Measurements from ENCODE around the gene IGFBP4.
"Not testable (repeated sequence)": the region's sequence is repeated elsewhere in the genome, so short reads cannot be mapped to it uniquely, and the experiment has no call there.

IGFBP4 gene

DNA sequence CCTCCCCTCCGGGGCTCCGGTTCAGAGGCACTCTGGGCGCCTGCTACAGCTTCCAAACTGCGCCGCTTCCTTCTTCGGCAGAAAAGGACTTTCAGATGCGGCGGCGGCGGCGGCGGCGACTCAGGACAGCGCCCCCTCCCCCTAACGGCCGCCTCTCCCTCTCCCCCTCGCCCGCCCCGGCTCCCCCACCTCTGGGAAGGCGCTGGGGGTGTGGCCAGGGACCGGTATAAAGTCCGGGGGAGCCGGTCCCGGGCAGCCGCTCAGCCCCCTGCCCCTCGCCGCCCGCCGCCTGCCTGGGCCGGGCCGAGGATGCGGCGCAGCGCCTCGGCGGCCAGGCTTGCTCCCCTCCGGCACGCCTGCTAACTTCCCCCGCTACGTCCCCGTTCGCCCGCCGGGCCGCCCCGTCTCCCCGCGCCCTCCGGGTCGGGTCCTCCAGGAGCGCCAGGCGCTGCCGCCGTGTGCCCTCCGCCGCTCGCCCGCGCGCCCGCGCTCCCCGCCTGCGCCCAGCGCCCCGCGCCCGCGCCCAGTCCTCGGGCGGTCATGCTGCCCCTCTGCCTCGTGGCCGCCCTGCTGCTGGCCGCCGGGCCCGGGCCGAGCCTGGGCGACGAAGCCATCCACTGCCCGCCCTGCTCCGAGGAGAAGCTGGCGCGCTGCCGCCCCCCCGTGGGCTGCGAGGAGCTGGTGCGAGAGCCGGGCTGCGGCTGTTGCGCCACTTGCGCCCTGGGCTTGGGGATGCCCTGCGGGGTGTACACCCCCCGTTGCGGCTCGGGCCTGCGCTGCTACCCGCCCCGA, at the start of gene IGFBP4:
TSS of gene IGFBP4 (plus strand) at position 255 of the 792 bp plus-strand sequence. CDS start at position 541, 286 bp downstream.
- TF ChIP-seq, protein P1, sequence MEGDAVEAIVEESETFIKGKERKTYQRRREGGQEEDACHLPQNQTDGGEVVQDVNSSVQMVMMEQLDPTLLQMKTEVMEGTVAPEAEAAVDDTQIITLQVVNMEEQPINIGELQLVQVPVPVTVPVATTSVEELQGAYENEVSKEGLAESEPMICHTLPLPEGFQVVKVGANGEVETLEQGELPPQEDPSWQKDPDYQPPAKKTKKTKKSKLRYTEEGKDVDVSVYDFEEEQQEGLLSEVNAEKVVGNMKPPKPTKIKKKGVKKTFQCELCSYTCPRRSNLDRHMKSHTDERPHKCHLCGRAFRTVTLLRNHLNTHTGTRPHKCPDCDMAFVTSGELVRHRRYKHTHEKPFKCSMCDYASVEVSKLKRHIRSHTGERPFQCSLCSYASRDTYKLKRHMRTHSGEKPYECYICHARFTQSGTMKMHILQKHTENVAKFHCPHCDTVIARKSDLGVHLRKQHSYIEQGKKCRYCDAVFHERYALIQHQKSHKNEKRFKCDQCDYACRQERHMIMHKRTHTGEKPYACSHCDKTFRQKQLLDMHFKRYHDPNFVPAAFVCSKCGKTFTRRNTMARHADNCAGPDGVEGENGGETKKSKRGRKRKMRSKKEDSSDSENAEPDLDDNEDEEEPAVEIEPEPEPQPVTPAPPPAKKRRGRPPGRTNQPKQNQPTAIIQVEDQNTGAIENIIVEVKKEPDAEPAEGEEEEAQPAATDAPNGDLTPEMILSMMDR (IDR thresholded peaks at IDR 0.05; ENCODE audit: extremely low read depth, missing control alignments), result peak; percentile 77
- DNase-seq (ENCODE audit: low spot score), result peak; percentile 90

DNA sequence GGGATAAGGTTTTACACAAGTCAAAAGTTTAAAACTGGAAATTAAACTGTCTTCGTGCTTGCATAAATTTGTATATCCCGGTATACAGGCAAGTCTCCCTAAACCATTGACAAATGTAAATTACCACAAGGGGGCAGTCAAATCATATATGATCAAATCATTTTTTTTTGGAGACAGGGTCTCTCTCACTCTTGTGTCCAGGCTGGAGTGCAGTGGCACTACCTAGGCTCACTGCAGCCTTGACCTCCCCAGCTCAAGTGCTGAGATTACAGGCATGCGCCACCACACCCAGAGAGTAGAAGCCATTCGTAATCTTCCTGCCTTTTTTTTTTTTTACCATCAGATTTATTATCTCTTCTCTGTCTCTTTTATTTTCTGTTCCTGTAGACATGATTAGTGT, 44.1 kb upstream of the IGFBP4 start:
- DNase-seq (ENCODE audit: low spot score), result peak; percentile 21
- TF ChIP-seq, protein P1 (IDR thresholded peaks at IDR 0.05; ENCODE audit: extremely low read depth, missing control alignments), result peak; percentile 14

- DNase-seq (ENCODE audit: low spot score), result no peak
- TF ChIP-seq, protein P1 (IDR thresholded peaks at IDR 0.05; ENCODE audit: extremely low read depth, missing control alignments), result no peak
Observed at GRCh38 chr17:40402668-40403067, 40.6 kb upstream of the IGFBP4 start.

DNA sequence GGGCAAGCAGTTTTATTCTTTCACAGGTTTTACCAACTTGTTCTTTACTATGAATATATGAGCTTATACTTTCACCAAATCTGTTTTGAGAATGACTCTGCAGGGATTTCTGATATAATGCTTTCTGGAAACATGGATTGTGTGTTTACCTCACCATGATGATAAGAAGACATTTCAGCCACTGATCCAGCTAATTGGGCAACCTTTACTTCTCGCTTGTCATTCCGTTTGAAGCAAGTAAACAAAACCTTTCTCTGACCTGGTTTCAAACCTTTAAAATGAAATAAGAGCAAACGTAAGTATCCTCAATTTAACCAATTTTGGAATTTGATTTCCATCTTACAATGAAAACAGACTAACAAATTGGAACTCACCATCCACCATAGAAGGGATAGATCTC, 39.2 kb upstream of the IGFBP4 start:
- DNase-seq (ENCODE audit: low spot score), result no peak
- TF ChIP-seq, protein P1 (IDR thresholded peaks at IDR 0.05; ENCODE audit: extremely low read depth, missing control alignments), result no peak

DNA sequence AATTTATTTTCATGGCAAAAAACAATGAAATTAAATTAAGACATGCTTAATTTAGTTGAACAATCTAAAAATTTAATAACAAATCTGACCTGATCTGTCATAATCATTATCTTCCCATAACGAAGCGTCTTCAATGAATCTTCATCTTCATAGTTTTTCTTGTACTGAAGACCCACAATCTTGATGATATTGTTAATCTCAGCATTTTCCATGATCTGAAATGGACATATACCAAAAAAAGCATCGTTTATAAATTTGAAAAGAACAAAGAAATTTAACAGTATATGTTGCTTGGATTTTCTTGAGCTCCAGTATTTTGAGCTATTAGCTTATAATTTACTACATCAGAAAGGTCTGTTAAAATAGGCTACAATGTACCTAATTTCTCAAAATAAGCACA, 35.8 kb upstream of the IGFBP4 start:
- TF ChIP-seq, protein P1 (IDR thresholded peaks at IDR 0.05; ENCODE audit: extremely low read depth, missing control alignments), result no peak
- DNase-seq (ENCODE audit: low spot score), result no peak

GRCh38 chr17:40409540-40409939, 33.7 kb upstream of the IGFBP4 start:
- not testable (repeated sequence) for DNase-seq (ENCODE audit: low spot score)

GRCh38 chr17:40410082-40410481, 33.2 kb upstream of the IGFBP4 start:
- TF ChIP-seq, protein P1 (IDR thresholded peaks at IDR 0.05; ENCODE audit: extremely low read depth, missing control alignments), result no peak
- no peak for DNase-seq (ENCODE audit: low spot score)

DNA sequence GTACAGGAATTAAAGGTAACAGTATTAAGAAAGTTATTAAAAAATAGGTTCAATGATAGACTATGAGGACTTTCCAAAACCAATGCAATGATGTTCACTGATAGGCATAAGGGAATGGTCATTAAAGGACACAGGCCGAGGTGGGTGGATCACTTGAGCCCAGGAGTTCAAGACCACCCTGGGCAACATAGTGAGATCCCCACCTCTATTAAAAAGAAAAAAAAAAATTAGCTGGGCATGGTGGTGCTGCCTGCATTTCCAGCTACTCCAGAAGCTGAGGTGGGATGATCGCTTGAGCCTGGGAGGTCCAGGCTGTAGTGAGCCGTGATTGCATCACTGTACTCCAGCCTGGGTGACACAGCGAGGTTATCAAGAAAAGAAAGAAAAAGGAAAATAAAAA, 31.4 kb upstream of the IGFBP4 start:
- DNase-seq (ENCODE audit: low spot score), result no peak
- TF ChIP-seq, protein P1 (IDR thresholded peaks at IDR 0.05; ENCODE audit: extremely low read depth, missing control alignments), result no peak
